ENCODE measurements around the gene ACTN4.

The ACTN4 gene

DNA sequence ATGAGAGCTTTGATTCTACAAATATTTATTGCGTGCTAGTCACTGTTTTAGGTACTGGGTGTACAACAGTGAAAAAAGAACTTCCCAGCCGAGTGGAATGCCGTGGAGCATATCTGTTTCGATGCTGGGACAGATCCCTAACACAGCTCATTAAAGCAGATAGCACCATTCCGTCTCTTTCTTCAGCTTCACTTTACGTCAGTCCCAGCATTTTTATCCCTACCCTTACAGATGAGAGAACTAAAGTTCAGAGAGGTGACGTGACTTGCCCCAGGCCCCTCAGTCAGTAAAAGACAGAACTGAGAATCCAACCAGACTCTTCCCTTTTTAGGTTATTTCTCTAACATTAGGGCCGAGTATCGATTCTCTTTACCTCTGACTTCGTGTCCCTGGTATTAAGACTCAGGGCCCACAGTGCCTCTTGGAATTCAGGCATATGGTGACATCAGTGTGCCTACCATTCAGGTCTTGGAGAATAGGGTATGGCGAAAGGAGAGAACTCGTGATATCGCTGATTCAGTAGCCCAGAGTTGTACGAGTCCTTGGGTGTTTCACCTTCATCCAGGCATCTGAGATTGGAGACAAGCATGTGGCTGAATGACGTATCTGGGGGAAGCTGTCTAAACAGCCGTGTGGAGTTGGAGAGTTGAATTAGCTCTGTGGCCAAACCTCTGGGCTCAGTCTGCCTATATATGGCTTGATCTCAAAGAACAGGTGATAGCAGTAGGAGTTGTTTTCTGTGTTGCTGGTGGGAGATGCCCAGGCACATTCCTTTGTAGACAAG is 27.1 kb downstream of the ACTN4 start:
- Histone ChIP-seq H3K27me3 (ENCODE audit: control insufficient read depth in 1 of 2, insufficient read depth in 2 of 2, low read length in 2 of 2) (no peaks in the 10 kb centered on the region), H3K36me3 (ENCODE audit: insufficient read depth, low read length) (peaks cover 9% of the 10 kb centered on the region), H3K9ac (ENCODE audit: low read length) (peak overlapping the region; percentile 43), H3K9me3 (ENCODE audit: low read length) (no peaks in the 10 kb centered on the region), H3K4me1 (ENCODE audit: insufficient read depth, low read length) (peaks cover 78% of the 10 kb centered on the region), H3K4me3 (ENCODE audit: low read depth in 1 of 2, low read length in 2 of 2) (peak overlapping the region in 1 of 2 donors; percentile 2), H3K27ac (ENCODE audit: low read depth, low read length) (peak overlapping the region; percentile 70)

DNA sequence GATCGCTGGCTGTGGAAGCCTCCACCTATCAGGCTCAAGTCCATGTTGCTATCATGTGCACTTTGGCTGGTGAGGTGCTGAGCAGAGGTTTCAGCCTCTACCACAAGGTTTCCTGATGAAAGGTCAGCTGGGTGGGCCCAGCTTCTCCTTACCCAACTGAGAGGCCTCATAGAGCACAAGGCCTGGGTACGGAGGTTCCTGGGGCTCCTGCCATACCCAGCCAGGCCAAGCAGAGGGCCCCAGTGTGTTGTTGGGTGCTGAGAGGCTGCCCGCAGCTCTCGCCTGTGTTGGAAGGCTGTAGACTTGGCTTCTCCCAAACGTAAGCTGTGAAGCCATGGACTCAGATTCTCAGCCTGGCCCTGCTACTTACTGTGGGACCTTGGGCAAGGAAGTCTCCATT is 28.2 kb downstream of the ACTN4 start:
- Histone ChIP-seq H3K36me3 (ENCODE audit: insufficient read depth, low read length) (peaks cover 9% of the 10 kb centered on the region), H3K27me3 (ENCODE audit: control insufficient read depth in 1 of 2, insufficient read depth in 2 of 2, low read length in 2 of 2) (no peaks in the 10 kb centered on the region), H3K4me1 (ENCODE audit: insufficient read depth, low read length) (peaks cover 69% of the 10 kb centered on the region), H3K27ac (ENCODE audit: low read depth, low read length) (peak overlapping the region; percentile 73), H3K4me3 (ENCODE audit: low read depth in 1 of 2, low read length in 2 of 2) (peak overlapping the region in 1 of 2 donors; percentile 33), H3K9ac (ENCODE audit: low read length) (peak overlapping the region; percentile 43), H3K9me3 (ENCODE audit: low read length) (no peaks in the 10 kb centered on the region)

DNA sequence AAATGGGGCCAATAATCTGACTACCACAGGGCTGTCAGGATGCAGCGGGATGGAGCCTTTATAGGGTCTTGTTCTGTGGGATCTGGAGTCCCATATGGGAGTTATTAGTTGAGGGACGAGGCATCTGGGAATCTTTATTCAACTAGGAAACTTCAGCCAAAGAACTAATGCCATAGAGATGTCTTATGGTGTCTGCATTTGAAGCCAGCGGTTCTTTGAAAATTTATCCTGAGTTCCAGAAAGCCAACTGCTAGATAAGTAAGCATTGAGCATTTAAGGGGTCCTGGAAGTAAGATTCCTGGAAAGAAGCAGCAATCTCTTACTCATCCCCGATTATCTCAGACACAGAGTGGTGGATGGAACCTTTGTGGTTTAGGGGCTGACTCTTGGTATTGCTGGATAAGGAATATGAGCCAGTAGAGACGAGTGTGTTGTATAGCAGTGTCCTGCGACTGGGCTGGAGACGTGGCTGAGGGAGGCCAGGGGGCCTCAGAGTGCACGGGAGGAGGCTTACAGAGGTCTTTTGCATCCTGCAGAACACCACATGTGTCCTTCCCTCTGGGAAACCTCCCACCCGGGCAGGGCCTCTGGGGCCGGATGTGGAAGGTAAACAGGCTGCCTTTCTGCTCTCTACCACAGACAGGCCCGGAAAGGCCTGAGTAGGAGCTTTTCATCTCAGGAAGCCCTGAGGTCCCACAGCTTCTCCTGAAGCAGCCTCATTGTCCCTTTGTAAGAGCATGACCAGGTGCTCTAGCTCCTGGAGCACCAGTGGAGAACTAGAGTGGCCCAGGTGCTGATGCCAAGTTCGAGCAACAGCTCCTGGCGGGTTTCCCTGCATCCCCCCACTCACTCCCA is 28.8 kb downstream of the ACTN4 start:
- H3K4me3 ChIP-seq (ENCODE audit: low read depth in 1 of 2, low read length in 2 of 2): peak overlapping the region in 1 of 2 donors; percentile 33
- peak overlapping the region; percentile 14 for H3K9ac ChIP-seq (ENCODE audit: low read length)
- H3K36me3 ChIP-seq (ENCODE audit: insufficient read depth, low read length): peaks cover 9% of the 10 kb centered on the region
- H3K27ac ChIP-seq (ENCODE audit: low read depth, low read length): peak overlapping the region; percentile 73
- H3K9me3 ChIP-seq (ENCODE audit: low read length): no peaks in the 10 kb centered on the region
- H3K4me1 ChIP-seq (ENCODE audit: insufficient read depth, low read length): peaks cover 64% of the 10 kb centered on the region
- no peaks in the 10 kb centered on the region for H3K27me3 ChIP-seq (ENCODE audit: control insufficient read depth in 1 of 2, insufficient read depth in 2 of 2, low read length in 2 of 2)

- Histone ChIP-seq H3K4me1 (ENCODE audit: insufficient read depth, low read length) (peaks cover 56% of the 10 kb centered on the region), H3K27me3 (ENCODE audit: control insufficient read depth in 1 of 2, insufficient read depth in 2 of 2, low read length in 2 of 2) (no peaks in the 10 kb centered on the region), H3K36me3 (ENCODE audit: insufficient read depth, low read length) (peaks cover 13% of the 10 kb centered on the region), H3K27ac (ENCODE audit: low read depth, low read length) (peak overlapping the region; percentile 73), H3K9ac (ENCODE audit: low read length) (peak overlapping the region; percentile 14), H3K9me3 (ENCODE audit: low read length) (no peaks in the 10 kb centered on the region), H3K4me3 (ENCODE audit: low read depth in 1 of 2, low read length in 2 of 2) (no peak overlapping the region)
These were observed 29.6 kb downstream of the ACTN4 start for GRCh38 chr19:38676878-38677646.

GRCh38 chr19:38678217-38678890 is 30.9 kb downstream of the ACTN4 start:
- Histone ChIP-seq H3K4me3 (ENCODE audit: low read depth in 1 of 2, low read length in 2 of 2) (no peak overlapping the region), H3K4me1 (ENCODE audit: insufficient read depth, low read length) (peaks cover 62% of the 10 kb centered on the region), H3K36me3 (ENCODE audit: insufficient read depth, low read length) (peaks cover 13% of the 10 kb centered on the region), H3K9me3 (ENCODE audit: low read length) (no peaks in the 10 kb centered on the region), H3K27me3 (ENCODE audit: control insufficient read depth in 1 of 2, insufficient read depth in 2 of 2, low read length in 2 of 2) (no peaks in the 10 kb centered on the region), H3K27ac (ENCODE audit: low read depth, low read length) (no peak overlapping the region), H3K9ac (ENCODE audit: low read length) (no peak overlapping the region)

GRCh38 chr19:38678891-38679494 is 31.5 kb downstream of the ACTN4 start:
- Histone ChIP-seq H3K27ac (ENCODE audit: low read depth, low read length) (peak overlapping the region; percentile 12), H3K4me3 (ENCODE audit: low read depth in 1 of 2, low read length in 2 of 2) (no peak overlapping the region), H3K9me3 (ENCODE audit: low read length) (no peaks in the 10 kb centered on the region), H3K27me3 (ENCODE audit: control insufficient read depth in 1 of 2, insufficient read depth in 2 of 2, low read length in 2 of 2) (no peaks in the 10 kb centered on the region), H3K9ac (ENCODE audit: low read length) (no peak overlapping the region), H3K4me1 (ENCODE audit: insufficient read depth, low read length) (peaks cover 67% of the 10 kb centered on the region), H3K36me3 (ENCODE audit: insufficient read depth, low read length) (peaks cover 13% of the 10 kb centered on the region)

DNA sequence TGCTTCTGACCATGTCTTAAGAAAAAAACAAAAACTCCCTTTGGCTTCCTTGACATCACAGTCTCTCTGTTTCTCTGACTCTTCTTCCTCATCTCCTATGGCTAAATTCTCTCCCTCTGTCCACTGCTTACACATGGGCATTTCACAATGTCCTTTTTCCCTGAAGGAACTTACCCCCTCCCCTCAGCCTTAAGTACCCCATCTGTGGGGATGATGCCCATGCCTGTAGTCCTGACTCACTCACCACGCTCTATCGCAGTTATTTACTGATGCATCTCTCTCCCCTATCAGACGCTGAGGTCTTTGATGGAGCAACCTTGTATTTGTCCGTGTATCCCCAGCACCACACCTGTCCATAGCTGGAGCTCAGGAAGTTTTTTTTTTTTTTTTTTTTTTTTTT is 32.4 kb downstream of the ACTN4 start:
- no peaks in the 10 kb centered on the region for H3K9me3 ChIP-seq (ENCODE audit: low read length)
- H3K27ac ChIP-seq (ENCODE audit: low read depth, low read length): no peak overlapping the region
- no peak overlapping the region for H3K4me3 ChIP-seq (ENCODE audit: low read depth in 1 of 2, low read length in 2 of 2)
- peaks cover 67% of the 10 kb centered on the region for H3K4me1 ChIP-seq (ENCODE audit: insufficient read depth, low read length)
- H3K27me3 ChIP-seq (ENCODE audit: control insufficient read depth in 1 of 2, insufficient read depth in 2 of 2, low read length in 2 of 2): no peaks in the 10 kb centered on the region
- no peak overlapping the region for H3K9ac ChIP-seq (ENCODE audit: low read length)
- peaks cover 13% of the 10 kb centered on the region for H3K36me3 ChIP-seq (ENCODE audit: insufficient read depth, low read length)

DNA sequence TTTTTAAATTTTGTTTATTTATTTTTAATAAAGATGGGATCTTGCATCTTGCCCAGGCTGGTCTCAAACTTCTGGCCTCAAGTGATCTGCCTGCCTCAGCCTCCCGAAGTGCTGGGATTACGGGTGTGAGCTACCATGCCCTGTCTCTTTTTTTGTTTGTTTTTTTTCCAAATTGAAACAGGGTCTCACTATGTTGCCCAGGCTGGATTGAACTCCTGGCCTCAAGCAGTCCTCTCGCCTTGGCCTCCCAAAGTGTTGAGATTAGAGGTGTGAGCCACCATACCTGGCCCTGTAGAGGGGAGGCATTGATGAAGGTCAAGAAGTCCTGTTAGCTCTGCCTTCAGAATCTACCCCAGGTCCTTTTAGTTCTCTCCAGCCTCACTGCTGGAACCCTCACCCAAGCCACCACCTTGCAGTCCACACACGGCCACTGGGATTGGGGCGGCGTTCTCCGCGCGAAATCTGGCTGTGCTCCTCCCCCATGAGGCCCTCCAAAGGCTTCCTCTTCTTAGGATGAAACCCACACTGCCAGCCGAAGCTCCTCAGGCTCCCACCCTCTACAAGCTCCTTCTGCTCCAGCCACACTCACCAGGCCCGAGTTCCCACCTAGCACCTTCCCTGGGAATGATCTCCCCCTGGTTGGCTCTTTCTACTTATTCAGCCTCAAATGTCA is 34.9 kb downstream of the ACTN4 start:
- Histone ChIP-seq H3K27ac (ENCODE audit: low read depth, low read length) (no peak overlapping the region), H3K9ac (ENCODE audit: low read length) (no peak overlapping the region), H3K36me3 (ENCODE audit: insufficient read depth, low read length) (peaks cover 8% of the 10 kb centered on the region), H3K9me3 (ENCODE audit: low read length) (no peaks in the 10 kb centered on the region), H3K4me1 (ENCODE audit: insufficient read depth, low read length) (peaks cover 60% of the 10 kb centered on the region), H3K27me3 (ENCODE audit: control insufficient read depth in 1 of 2, insufficient read depth in 2 of 2, low read length in 2 of 2) (no peaks in the 10 kb centered on the region), H3K4me3 (ENCODE audit: low read depth in 1 of 2, low read length in 2 of 2) (no peak overlapping the region)

DNA sequence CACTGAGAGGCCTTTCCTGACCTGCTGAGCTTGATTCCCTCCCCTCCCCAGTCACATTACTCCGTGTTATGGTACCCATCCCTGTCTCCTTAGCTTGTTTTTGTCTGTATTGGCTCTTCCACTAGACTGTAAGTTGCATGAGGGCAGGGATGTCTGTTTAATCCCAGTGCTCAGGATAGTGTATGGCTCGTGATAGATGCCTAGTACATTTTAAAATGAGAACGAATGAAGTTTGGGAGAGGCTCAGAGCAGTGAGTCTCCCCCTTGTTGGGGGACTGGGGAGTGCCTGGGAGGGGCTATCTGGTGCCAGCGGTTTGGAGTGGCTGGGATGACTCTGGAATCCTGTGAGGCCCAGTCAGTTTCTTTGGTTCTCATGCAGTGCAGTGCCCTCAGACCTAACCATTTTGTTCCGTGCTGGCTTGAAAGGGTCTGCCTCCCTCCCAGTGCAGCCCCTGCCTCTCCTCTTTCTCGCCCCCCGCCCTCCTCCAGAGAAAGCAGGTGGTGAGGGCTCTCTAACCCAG is 35.5 kb downstream of the ACTN4 start:
- Histone ChIP-seq H3K27me3 (ENCODE audit: control insufficient read depth in 1 of 2, insufficient read depth in 2 of 2, low read length in 2 of 2) (no peaks in the 10 kb centered on the region), H3K27ac (ENCODE audit: low read depth, low read length) (peak overlapping the region; percentile 83), H3K9me3 (ENCODE audit: low read length) (no peaks in the 10 kb centered on the region), H3K4me3 (ENCODE audit: low read depth in 1 of 2, low read length in 2 of 2) (no peak overlapping the region), H3K36me3 (ENCODE audit: insufficient read depth, low read length) (peaks cover 4% of the 10 kb centered on the region), H3K9ac (ENCODE audit: low read length) (no peak overlapping the region), H3K4me1 (ENCODE audit: insufficient read depth, low read length) (peaks cover 58% of the 10 kb centered on the region)

Data from muscle layer of colon (tissue), 2 donors.